Measurements from ENCODE around the gene TUBG2. TPM values are rescaled to one million over a fixed set of nuclear protein-coding genes. Genes with fewer than 3 reads are reported as not detected.
A peak's percentile ranks its signal among the peaks of the same experiment; 100 is the strongest.

The TUBG2 gene
- total and polyA plus RNA-seq, 10 of the 15 experiments (the other 5 are each of a cell fraction or from before 2014, with no cell fraction given), result 1.2 to 12.5 (median 8.9) TPM

GRCh38 chr17:42678951-42679491 lies 19.9 kb downstream of the TUBG2 start (continued):
- TF ChIP-seq MEF2B (IDR thresholded peaks at IDR 0.05; ENCODE audit: partially characterized antibody, poor library complexity, severe bottlenecking) (no peak), USF2 (IDR thresholded peaks at IDR 0.05; ENCODE audit: borderline replicate concordance, low read depth, low read length) (no peak), PAX8 (IDR thresholded peaks at IDR 0.05) (no peak), FOS (IDR thresholded peaks at IDR 0.05; ENCODE audit: borderline replicate concordance, extremely low read depth, insufficient read length) (no peak), YBX1 (IDR thresholded peaks at IDR 0.05) (no peak), ATF2 (IDR thresholded peaks at IDR 0.05; ENCODE audit: low read length) (no peak), CHD2 (IDR thresholded peaks at IDR 0.05; ENCODE audit: borderline replicate concordance, low read depth, low read length) (0 out of 2 replicates have a peak, but pooled peaks have one; percentile 38), CEBPB (IDR thresholded peaks at IDR 0.05; ENCODE audit: borderline replicate concordance in 1 of 2, low read depth in 2 of 2, low read length in 2 of 2) (no peak), EP300 (IDR thresholded peaks at IDR 0.05; ENCODE audit: borderline replicate concordance in 1 of 2, control insufficient read depth in 1 of 2, low read depth in 2 of 2, low read length in 2 of 2) (0 out of 4 replicates have a peak, but pooled peaks of 1 of the 2 experiments have one; percentile 7), CTCF (IDR thresholded peaks at IDR 0.05 in 2 of 3, conservative IDR thresholded peaks at IDR 0.05 in 1 of 3; ENCODE audit: control insufficient read depth in 2 of 3, extremely low read depth in 1 of 3, insufficient read depth in 1 of 3, low read depth in 3 of 3, low read length in 3 of 3) (peak in 1 of 3 experiments; percentile 33; a peak in 2 of 6 replicates), RAD21 (IDR thresholded peaks at IDR 0.05; ENCODE audit: insufficient read depth, low read depth, low read length) (peak; percentile 25; the same call in 1 of the 2 replicates), SMC3 (IDR thresholded peaks at IDR 0.05; ENCODE audit: borderline replicate concordance, low read length) (no peak; the same call in 1 of the 2 replicates), RUNX3 (IDR thresholded peaks at IDR 0.05; ENCODE audit: low read length) (no peak), TCF3 (IDR thresholded peaks at IDR 0.05; ENCODE audit: borderline replicate concordance, insufficient read depth, low read depth, low read length) (no peak), JUND (IDR thresholded peaks at IDR 0.05; ENCODE audit: low read depth, low read length) (no peak), HDAC6 (IDR thresholded peaks at IDR 0.05; ENCODE audit: unreplicated experiment) (no peak), ZNF687 (IDR thresholded peaks at IDR 0.05) (0 out of 2 replicates have a peak, but pooled peaks have one; percentile 14), KLF5 (IDR thresholded peaks at IDR 0.05; ENCODE audit: partially characterized antibody) (no peak), RAD51 (IDR thresholded peaks at IDR 0.05) (no peak), SMARCA5 (IDR thresholded peaks at IDR 0.05) (no peak), CREM (IDR thresholded peaks at IDR 0.05; ENCODE audit: low read depth) (peak; percentile 49; the same call in 1 of the 2 replicates), ZNF274 (IDR thresholded peaks at IDR 0.05; ENCODE audit: insufficient read depth, insufficient read length) (no peak), LARP7 (IDR thresholded peaks at IDR 0.05) (no peak)
